SK-N-SH treated with all-trans-retinoic acid at 6 μM for 48 hours (cell line): Measurements from ENCODE around the gene SEC62.

Experiments used
- BACH2 ChIP-seq: fragments of 250-450 bp; sonication (Bioruptor Pico); IDR thresholded peaks from 2 replicates; pipeline ENCODE4 v1.9.0; 2021; ENCODE audit warnings: mild to moderate bottlenecking, borderline replicate concordance
- PPARA ChIP-seq: fragments of 250-450 bp; sonication (Bioruptor Pico); IDR thresholded peaks from 2 replicates; pipeline ENCODE4 v1.5.0; 2020; ENCODE audit warnings: mild to moderate bottlenecking, borderline replicate concordance
- ZFP3 ChIP-seq: fragments of 250-450 bp; sonication (Bioruptor Pico); IDR thresholded peaks from 2 replicates; pipeline ENCODE4 v1.5.0; 2020; ENCODE audit warnings: mild to moderate bottlenecking, moderate library complexity
- ZFP30 ChIP-seq: fragments of 450-650 bp; formaldehyde crosslinking; IDR thresholded peaks from 2 replicates; pipeline ENCODE4 v1.5.0; 2022; ENCODE audit warnings: mild to moderate bottlenecking, moderate library complexity
- ZNF8 ChIP-seq: fragments of 450-650 bp; formaldehyde crosslinking; IDR thresholded peaks from 2 replicates; pipeline ENCODE4 v1.5.0; 2020; ENCODE audit warnings: mild to moderate bottlenecking, moderate library complexity
- TF ChIP-seq, protein P1 (sequence below): fragments of 250-450 bp; sonication (Bioruptor Pico); IDR thresholded peaks from 2 replicates; pipeline ENCODE4 v1.5.0; 2020; ENCODE audit warnings: mild to moderate bottlenecking, moderate library complexity
- TF ChIP-seq, protein P2 (sequence below): fragments of 250-450 bp; sonication (Bioruptor Pico); IDR thresholded peaks from 2 replicates; pipeline ENCODE4 v1.5.1; 2020; ENCODE audit warnings: low read depth, mild to moderate bottlenecking, moderate library complexity

- TF ChIP-seq PPARA, result no peak
- no peak for TF ChIP-seq ZNF8 (CRISPR knock-in tag)
- TF ChIP-seq, protein P1, sequence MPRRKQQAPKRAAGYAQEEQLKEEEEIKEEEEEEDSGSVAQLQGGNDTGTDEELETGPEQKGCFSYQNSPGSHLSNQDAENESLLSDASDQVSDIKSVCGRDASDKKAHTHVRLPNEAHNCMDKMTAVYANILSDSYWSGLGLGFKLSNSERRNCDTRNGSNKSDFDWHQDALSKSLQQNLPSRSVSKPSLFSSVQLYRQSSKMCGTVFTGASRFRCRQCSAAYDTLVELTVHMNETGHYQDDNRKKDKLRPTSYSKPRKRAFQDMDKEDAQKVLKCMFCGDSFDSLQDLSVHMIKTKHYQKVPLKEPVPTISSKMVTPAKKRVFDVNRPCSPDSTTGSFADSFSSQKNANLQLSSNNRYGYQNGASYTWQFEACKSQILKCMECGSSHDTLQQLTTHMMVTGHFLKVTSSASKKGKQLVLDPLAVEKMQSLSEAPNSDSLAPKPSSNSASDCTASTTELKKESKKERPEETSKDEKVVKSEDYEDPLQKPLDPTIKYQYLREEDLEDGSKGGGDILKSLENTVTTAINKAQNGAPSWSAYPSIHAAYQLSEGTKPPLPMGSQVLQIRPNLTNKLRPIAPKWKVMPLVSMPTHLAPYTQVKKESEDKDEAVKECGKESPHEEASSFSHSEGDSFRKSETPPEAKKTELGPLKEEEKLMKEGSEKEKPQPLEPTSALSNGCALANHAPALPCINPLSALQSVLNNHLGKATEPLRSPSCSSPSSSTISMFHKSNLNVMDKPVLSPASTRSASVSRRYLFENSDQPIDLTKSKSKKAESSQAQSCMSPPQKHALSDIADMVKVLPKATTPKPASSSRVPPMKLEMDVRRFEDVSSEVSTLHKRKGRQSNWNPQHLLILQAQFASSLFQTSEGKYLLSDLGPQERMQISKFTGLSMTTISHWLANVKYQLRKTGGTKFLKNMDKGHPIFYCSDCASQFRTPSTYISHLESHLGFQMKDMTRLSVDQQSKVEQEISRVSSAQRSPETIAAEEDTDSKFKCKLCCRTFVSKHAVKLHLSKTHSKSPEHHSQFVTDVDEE (CRISPR knock-in tag), result no peak
- TF ChIP-seq ZFP30 (CRISPR knock-in tag), result no peak
- TF ChIP-seq, protein P2, sequence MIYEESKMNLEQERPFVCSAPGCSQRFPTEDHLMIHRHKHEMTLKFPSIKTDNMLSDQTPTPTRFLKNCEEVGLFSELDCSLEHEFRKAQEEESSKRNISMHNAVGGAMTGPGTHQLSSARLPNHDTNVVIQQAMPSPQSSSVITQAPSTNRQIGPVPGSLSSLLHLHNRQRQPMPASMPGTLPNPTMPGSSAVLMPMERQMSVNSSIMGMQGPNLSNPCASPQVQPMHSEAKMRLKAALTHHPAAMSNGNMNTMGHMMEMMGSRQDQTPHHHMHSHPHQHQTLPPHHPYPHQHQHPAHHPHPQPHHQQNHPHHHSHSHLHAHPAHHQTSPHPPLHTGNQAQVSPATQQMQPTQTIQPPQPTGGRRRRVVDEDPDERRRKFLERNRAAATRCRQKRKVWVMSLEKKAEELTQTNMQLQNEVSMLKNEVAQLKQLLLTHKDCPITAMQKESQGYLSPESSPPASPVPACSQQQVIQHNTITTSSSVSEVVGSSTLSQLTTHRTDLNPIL (CRISPR knock-in tag), result no peak
- no peak for TF ChIP-seq BACH2 (CRISPR knock-in tag)
- TF ChIP-seq ZFP3 (CRISPR knock-in tag), result no peak
Observed at GRCh38 chr3:169970847-169971246, 4.2 kb downstream of the SEC62 start.
